Stimulated activated CD8-positive, alpha-beta memory T cell treated with anti-CD3 and anti-CD28 coated beads, Interleukin-15, amount 100 ng/mL, for 4 hours (primary cell): Measurements from ENCODE around the gene ARID1B.
"Not testable (repeated sequence)": the region's sequence is repeated elsewhere in the genome, so short reads cannot be mapped to it uniquely, and the experiment has no call there.

Experiments
- DNase-seq, 2 donors: peaks; one replicate each; pipeline ENCODE4 v3.0.0-alpha.2; 2020; ENCODE audit warnings: low read depth in 2 of 2

Gene ARID1B

DNA sequence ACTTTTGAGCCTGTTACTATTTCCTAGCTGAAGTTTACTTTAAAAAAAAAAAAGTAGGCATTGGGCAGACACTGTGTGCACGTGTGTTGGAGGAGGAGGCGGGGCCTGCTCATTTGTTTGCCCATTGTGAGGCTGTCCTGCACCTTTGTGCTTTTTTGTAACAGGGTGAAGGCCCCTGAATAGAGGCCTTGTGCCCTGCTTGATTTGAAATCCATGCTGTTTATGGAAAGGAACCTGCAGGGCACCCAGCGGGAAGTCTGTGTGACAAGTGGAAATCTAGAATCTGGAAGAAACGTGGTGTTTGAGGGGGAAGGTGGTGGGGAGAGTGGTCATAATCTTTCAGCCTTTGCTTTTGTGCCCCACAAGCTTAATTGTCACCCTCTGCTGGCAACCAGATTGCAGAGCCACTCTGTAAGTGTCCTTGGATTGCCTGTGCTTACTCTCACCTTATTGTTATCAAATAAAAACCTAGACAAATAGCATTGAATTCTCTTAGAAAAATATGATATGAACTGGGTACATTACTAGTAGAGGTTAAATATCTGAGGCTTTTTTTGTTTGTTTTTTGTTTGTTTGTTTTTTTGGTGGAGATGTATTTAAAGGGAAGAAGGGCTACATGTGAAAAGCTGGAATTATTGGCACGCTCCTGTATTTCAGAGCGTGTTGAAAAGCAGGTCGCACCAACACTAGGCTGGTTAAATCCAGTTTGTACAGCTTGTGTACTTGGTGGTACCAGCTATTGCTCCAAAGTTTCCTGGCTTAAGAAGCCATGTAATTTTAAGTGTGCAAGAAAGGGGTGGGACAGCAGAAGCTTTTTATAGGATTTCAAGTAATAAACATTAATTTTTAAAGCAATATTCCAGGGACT, 156.3 kb downstream of the ARID1B start:
- no peak for DNase-seq

DNA sequence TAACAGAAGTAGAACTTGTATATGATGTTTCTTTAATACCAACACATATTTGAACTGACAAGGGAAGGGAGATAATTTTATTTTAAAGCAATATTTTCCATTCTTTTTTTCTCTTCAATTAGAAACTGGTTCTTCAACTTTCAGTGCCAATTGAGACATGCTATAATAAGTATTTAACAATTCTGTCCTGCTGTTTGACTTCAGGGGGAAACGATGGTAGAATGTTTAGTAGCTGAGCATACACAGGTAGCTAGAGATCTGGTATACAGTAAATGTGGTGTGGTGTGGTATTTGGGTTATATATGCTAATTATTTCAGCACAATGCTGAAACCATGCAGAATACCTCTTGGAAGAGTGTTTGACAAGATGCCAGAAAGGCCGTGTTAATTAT, 156.9 kb downstream of the ARID1B start:
- no peak for DNase-seq

DNA sequence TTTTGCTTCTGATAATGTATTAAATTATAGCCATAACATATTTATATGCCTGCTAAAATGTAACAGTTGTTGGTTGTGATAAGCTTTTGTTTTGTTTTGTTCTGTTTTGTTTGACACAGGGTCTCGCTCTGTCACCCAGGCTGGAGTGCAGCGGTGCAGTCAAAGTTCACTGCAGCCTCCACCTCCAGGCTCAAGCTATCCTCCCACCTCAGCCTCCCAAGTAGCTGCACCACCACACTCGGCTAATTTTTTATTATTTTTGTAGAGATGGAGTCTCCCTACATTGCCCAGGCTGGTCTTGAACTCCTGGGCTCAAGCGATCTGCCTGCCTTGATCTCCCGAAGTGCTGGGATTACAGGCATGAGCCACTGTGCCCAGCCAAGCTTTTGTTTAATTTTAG, 157.8 kb downstream of the ARID1B start:
- no peak for DNase-seq

DNA sequence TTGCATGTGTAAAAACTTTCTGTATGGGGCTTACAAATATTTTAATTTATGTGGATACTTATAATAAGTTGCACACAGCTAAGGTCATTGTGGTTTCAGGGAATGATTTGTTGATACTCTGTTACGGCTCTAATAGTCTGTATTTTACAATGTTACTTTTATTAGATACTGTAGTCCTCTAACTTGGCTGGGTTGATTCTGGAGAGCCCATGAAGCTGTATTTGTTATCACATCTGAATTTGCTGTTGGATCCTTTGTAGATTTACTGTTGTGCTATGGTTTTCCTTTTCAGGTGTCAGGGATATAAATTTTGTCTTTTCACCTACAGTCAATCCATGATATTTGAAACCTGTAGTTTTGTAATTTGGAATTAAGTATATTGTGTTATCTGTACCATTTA, 161.0 kb downstream of the ARID1B start:
- no peak for DNase-seq

DNA sequence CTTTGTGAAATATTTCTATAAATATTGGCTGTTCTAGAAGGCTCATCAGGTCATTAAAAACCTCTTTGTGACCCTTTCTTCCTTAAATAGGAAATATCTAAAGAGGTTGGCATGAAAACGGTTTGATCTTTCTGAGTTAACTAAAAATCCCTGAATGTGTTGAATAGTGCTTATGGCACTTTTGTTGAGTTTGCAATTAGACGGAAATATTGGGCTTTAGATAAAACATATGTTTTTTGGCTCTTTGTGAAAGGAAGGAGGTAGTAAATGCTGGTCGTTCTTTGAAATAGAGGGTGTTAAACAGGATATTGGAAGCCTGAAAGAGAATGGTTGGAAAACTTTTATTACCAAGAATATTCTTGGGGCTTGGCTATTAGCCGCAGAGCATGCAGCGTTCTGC, 163.0 kb downstream of the ARID1B start:
- DNase-seq = no peak

DNA sequence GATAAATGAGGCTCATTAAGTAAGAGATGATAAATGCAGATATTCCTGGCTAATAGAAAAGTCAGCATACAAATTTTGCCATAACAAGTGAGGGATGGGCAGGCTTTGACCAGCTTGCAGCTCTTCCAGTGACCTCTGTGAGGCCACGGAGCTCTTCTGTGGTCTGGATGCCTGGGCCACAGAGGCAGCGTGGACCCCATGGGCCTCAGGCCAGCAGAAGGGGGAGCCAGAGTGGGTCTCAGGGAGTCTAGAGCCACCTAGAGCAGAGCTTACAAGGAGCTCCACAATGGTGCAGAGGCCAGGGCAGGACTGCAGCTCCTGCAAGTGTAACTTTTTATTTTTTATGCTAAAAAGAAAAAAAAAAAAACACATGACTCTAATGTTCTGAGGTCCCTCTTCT, 165.1 kb downstream of the ARID1B start:
- no peak for DNase-seq

DNA sequence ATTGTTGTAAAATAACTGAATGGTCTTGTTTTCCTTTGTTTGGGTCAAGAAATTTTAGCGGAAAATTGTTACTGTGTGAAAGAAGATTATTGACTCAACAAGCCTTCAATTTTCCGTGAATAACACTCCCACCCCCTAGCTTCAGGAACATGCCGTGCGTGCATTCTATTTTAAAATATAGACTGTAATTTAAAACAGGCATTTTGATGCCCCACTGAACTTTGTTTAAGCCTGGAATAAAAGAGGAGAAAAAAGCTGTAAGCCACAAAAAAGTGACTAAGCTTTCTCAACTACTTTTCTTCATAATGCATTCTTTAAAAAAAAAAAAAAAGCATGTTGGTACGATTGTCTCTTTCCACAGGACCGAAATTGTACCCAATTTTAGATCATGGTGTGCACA, 166.0 kb downstream of the ARID1B start:
- no peak for DNase-seq

DNA sequence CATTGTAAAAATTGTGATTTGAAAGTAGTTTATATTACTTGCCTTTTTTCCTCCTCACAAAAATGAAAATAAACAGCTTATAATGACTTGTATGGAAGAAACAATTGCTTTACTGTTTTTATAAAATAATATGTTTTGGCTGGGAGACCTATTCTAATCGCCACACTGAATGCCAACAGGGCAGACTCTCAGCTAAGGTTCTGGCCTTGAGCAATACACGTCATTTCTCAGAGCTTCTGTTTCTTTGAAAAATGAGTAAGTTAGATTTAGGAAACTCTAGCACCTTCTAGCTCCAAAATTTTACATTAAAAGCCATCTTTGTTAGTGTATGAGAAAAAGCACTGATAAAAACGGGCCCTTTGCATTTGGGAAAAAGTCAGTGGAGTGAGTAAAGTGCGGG, 166.6 kb downstream of the ARID1B start:
- DNase-seq = no peak

DNA sequence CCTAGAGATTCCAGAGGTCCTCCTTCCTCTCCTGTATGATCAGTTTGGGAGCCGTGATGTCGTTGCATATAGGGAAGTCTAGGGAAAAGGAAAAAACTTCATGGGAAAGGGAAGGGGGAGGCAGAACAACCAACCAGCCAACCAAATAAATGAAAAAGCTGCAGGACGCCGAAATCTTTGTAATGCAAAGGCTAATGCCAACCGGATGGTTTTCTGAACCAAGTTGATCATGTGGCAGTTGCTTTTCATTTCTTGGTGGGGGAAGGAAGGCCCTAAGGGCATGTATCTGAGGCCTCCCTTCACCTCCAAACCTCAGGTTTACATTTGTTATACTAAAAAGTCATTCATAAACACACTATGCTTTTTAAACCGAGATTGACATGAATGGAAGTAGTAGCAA, 167.2 kb downstream of the ARID1B start:
- no peak for DNase-seq

DNA sequence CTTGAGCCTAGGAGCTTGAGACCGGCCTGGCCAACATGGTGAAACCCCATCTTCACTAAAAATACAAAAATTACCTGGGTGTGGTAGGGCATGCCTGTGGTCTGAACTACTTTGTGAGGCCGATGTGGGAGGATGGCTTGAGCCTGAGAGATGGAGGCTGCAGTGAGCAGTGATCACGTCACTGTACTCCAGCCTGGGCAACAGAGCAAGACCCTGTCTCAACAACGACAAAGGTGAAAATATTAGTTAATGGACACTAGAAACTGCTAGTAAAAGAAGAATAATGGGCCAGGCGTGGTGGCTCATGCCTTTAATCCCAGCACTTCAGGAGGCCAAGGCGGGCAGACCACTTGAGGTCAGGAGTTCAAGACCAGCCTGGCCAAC, 168.6 kb downstream of the ARID1B start:
- not testable (repeated sequence) for DNase-seq

DNA sequence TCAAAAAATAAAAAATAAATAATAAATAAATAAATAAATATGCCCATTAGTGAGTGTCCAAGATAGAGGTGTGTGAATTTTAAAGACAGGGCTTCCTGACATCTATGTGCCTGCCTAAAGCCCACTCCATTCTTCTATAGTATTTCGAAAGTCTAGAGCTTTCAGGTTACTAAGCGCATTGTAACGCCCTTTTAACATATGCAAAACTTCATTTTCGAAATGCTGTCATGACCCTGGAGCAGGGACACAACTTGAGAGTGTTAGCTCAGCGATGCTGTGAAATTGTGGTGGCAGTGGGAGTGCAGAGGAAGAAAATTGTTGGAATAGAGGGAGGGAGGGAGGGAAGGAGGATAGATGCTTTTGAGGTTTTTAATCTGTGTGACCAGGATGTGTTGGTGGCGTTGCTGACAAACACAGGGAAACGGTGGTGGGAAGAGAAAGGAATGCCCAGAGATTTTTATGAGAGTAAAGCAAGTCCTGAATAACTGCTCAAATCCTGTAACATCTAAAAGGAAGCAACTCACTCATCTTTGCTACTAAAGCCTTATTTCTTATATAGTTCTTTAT, 169.3 kb downstream of the ARID1B start:
- no peak for DNase-seq

DNA sequence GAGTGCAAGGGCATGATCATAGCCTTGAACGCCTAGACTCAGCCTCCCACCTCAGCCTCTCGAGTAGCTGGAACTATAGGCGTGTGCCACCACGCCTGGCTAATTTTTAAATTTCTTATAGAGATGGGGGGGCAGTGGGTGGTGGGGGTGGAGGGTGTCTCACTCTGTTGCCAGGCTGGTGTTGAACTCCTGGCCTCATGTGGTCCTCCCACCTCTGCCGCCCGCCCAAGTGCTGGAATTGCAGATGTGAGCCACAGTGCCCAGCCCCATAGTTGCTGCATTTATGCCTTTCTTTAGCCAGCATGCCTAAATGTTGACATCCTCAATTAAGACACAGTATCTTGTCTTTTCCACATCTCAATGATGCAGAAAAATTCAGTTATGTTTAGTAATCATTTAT, 171.1 kb downstream of the ARID1B start:
- no peak for DNase-seq

DNA sequence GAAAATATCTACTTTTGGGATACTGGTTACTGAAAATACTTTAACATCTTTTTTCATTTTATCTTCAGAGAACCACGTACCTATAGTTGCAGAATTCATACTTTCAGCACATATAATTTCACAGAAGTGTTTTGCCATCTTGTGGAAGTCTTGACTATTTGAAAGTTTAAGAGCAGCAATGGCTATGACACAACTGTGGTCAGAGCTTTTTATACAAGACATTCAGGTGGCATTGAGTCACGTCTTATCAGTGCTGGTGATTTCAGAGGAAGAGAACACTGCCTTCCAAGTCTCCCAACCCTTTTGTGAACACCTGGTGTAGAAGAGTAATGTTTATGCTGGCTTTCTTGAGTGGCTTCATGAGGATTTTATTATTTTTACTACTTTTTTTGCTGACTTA, 171.6 kb downstream of the ARID1B start:
- DNase-seq = no peak

DNA sequence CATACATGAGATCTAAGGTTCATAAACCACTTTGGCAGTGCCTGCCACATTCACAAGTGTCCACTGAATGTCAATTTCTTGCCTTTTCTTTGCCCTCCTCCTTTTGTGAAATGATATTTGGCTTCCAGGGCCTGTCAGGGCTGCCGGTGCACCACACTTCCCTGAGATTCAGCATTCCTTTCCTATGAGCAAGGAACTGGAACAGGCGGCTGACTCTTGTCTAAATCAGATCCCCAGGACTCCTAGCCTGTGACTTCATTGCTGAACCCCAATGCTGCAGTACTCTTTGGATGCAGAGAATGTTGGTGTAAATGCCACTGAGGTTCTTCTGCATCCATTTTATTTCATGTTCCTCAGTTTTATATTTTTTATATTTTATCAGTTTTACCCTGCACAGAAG, 172.2 kb downstream of the ARID1B start:
- DNase-seq = no peak

DNA sequence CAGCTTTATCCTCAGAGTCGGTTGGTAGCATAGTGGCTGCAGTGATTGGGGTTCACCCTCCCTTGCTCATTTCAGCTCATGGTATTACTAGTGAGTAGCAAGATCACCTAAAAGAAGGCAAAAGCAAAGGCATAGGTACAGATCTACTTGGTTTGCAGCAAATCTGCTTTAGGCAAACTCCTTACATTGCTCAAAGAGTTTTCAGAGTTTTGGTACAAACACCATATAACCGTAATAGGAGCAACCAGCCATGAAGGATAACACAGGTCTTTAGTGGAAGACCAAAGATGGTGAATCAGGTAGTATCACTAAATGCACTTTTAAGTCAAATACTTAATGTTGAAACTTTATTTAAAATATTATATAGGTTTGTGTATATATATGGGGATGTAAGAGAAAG, 172.9 kb downstream of the ARID1B start:
- DNase-seq = no peak

DNA sequence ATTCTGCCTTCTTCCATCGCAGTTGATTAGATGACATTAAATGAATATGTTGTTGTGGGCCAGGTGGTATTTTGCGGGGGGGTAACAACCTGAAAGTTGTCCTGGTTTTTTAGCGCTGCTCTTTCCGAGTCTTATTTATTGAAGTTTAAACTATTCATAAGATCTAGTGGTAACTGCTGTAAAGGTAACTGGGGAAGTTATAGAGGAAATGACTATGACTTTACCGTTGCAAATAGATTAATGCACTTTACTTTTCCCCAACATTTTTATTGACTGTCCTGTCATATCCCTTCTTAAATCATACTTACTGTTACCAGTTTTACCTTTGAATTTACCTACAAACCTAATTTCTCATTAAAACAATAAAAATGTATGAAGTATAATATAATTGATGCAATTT, 173.4 kb downstream of the ARID1B start:
- no peak for DNase-seq

DNA sequence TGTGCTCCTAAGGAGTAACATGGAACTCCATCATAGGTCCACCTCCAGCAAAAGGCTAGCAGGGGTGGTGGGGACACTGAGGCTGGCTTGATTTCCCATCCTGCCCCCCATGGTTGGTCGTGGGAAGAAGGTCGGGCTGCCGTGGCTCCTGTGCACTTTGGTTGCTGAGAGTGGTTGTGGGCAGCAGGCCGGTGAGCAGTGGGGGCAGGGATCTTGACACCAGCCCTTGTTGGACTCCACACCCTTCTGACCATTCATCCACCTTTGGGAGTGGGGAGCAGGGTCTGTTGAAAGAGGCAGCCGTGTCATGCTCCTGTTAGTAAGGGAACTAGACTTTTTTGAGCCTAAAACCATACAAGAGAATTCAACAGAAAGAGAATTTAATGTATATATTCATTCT, 175.2 kb downstream of the ARID1B start:
- no peak for DNase-seq

DNA sequence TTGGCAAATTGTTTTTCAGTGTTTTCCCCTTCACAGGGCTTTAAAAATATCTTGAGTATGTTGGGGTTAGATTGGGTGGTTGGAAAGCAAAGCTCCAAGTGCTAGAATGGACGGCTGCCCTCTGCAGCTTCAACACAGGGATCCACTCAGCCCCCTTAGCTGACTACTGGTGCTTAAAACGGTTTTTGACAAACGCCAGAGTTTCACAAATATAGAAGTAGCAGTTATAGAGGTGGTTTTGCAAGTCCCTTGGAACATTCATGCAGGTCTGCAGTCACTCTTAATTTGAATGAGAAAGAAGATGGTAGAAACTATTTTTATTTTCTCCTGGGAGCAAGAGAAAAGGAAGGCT, 175.9 kb downstream of the ARID1B start:
- DNase-seq = no peak

DNA sequence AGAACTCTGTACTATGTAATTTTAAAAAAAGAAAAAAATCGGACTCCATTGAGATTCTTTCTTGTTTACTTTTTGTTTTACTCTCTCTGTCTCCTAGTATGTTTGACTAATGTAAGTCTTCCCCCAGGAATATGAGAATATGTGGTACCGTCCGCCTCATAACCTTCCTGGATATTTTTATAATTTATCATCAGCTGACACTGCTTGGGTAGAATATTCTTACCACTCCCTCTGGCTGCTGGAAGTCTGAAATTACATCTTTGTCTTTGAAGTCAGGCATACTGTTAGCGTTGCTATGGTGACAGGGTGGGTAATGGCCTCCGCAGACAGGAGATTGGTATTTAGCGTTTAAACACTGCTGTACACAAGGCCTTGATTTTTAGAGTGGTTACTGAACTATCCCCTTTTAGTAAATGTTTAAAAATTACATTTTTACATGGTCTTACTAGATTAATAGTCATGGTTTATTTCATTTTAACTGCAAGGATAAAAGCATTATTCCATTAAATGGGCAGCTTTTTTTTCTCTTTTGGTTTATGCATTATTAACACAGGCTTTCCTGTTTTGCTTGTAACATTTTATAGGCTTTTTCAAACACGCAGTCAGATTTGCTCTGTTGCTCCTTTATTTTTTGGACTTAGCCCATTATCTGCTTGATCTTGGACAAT, 176.4 kb downstream of the ARID1B start:
- DNase-seq = no peak

DNA sequence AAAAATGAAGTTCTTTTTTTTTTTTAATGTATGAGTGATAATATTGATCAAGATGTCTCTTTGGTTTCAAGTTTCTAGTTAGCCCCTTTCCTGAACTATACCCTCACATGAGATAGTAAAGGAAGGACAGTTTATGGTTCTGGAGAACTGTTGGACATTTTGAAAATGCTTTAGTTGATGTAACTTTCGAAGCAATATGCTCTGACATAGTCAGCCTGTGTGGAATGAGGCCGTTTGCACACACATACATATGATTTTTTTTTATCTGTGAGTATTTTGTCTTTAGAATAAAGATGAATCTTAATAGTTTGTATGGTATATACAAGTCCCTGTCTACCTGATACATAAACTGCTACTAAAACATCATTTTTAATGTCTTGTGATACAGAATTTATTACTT, 177.0 kb downstream of the ARID1B start:
- no peak for DNase-seq

DNA sequence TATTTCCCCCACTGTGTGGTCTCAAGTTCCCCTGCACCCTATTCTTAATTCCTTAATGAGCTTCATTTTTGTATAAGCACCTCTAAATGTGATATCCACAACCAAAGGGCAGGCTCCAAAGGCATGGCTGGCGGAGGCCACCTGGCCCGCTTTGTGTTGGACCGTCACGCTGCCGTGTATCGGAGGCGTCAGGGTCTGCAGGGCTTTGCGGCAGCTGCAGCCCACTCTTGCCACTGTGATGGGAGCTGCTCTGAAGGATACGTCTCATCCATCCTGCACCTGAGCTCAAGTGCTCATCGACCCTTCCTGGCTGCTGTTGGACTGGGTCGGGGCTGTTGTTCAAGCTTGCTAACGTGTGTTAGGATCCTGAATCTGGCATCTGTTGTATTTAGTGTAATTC, 177.6 kb downstream of the ARID1B start:
- DNase-seq = no peak

DNA sequence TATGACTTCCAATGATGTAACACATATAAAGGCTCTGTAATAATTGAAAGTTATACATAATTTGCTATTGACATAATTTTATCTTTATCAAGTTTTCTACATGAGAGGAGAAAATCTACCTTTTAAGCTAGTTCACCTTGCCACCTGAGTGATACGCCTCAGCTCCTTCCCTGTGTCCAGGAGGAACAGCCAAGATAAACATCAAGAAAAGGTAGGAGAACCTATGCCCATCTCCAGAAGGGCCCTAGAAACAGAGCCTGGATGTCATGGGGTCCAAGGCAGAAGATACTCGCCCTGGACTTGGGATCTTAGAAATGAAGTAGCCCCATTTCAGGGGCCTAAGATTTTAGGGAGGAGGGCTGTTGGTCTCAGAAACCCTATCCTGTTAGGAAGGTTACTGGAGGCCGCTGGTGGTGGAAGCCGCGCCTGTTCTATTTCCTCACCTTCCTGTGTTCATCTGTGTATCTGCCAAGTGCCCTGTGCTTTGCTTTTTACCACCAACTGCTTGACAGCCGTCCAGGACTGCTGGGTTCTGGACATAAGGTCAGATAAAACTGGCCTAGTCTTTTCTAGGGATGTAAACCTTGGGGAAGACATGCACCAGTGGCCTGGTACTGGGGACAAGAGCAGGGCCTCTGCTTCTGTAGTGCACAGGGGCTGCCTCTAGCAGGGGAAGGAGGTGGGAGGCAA, 178.5 kb downstream of the ARID1B start:
- no peak for DNase-seq

DNA sequence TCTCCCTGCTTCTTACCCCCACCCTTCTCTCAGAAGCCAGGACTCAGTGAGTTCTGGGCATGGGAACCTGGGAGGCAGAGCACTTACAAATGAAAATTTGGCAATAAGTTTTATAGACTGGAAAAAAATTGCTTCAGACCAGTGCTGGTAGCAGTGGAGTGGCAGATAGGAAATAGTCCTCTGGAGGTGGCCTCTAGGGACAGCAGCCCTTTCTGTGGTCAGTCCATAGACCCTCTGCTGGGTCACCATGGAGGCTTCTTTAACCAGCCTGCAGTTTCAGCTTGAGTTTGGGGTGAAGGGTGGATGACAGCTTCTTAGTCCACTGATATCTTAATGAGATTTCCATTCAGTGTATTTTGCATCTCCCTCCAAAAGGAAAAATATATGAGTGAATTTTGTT, 179.1 kb downstream of the ARID1B start:
- DNase-seq = no peak
